GM21786 (cell line): Measurements from ENCODE around the gene ALX4.

Source experiments
- ATAC-seq: cut with Tn5 transposase; IDR thresholded peaks from one replicate; pipeline ENCODE4 v1.9.1; 2021; ENCODE audit not compliant: unreplicated experiment

The ALX4 gene

GRCh38 chr11:44316659-44317240, 6.8 kb upstream of the ALX4 start:
- ATAC-seq: no peak

DNA sequence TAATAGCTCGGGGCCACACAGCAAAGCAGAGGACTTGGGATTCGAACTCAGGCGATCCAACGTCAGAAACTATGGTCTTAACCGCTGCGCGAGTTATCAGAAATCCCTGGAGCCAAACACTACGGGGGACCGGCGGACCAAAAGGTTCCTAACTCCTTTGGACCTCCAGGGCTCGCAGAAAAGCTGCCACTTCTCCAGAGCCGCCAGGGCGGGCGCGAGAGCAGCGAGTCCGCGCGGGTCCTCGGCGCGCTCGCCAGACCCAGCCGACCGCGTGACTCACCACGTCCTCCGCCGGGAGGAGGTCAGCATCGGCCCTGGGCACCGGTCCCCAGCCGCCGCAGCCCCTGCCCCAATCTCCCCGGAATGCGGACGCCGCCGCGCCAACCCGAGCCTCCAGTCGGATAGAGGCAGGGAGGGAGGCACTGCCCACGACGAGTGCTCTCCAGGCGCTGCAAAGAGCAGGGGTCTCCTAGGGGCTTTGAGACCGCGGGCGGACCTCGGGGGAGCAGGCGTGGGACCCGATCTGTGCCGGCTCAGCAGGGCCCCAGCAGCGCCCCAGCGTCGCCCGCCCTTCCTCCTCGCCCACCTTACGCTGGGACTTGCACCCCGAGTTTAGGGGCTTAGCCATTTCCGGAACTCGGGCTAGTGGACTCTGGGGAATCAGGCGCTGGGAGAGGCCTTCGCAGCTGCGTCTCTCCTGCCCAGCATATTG, 6.2 kb upstream of the ALX4 start:
- ATAC-seq: no peak

- ATAC-seq: no peak
These were observed 4.8 kb upstream of the ALX4 start for GRCh38 chr11:44314733-44315132.

DNA sequence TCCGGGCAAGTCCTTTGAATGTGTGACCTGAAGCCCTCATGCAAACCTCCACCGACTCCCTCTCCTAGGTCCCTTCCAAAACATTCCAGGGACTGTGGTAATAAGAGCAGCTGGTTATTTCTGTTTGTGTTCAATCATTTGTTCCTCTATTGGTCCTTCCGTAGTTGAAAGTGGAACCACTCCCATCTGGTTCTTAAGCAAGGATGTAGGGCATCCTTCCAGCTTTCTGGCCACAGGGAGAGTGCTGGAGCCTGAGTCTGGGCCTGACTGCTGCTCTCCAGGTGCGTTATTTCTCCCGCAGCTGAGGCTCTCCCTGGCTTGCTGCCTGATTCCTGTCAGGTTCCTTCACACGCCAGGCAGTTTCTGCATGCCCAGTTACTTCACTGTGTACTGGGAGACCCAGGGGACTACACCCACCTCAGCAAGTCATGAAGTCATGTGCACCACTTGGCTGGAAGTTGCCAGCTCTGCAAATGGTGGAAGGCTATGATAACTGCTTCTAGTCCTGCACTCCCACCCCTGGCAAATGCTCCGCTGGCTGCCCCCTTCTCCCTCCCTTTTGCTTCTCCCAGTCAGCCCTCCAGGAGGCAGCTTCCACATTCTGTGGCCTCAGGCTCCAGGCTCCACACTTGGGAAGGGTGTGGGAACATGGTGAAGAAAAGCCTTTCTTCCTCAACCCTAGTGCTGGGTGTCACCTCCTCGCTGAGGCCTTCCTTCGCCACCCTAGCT, 4.0 kb upstream of the ALX4 start:
- ATAC-seq: no peak

DNA sequence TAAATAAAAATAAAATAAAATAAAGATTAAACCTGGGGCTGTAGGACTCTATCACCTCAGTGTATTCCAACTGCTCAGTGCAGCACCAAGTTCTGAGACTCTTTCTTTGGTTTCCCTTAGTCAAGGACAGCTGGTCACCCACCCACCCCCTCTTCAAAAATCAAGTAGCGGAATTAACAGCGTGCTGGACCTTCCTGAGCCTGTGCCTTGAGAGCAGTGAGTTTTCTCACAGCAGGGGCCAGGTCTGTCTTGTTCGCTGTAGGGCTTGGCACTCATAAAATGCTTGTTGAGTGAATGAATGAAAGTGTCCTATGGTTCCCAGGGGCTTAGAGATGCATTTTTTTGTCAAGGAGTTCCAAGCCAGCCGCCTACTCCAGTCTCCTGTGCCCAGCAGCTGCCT, 2.9 kb upstream of the ALX4 start:
- ATAC-seq: no peak

DNA sequence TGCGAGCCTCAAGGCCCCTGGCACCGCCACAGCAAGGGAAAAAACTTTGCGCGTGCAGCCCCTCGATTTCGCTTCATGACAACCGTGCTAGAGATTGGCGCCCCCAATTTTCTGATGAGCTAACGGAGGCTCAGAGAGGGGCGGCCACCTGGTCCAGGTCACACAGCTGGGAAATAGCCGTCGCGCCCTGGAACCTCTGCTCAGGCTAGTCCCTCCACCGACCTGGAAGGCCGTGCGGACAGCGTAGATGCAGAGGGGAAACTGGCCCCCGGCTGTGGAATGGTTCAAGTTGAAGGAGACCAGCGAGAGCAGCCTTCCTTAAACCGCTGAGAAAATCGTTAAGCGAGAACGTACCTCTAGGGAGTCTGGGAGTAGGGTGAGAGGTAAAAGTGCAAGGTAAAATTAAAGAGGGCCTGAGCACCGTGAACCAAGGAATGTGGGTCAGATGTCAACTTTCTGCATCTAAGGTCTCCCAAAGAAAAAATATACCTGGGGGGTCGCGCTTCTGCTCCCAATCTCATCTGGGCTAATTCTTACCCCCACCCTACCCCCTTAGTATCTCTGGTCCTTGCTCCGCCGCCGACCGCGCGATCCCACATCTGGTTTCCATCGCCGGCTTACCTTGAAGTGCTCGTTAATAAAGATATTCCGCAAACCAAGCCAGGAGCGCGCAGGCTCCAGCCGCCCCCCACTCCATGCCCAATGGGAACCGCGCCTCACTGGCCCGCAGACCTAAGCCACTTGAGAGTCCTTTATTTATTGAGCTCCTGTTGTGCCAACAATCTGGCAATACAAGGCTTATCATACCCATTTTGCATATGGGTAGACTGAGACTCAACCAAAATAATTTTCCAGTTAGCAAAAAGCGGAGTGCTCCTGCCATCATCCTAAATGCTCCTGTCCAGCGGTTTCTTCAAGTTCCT, 1.7 kb upstream of the ALX4 start:
- ATAC-seq: no peak

DNA sequence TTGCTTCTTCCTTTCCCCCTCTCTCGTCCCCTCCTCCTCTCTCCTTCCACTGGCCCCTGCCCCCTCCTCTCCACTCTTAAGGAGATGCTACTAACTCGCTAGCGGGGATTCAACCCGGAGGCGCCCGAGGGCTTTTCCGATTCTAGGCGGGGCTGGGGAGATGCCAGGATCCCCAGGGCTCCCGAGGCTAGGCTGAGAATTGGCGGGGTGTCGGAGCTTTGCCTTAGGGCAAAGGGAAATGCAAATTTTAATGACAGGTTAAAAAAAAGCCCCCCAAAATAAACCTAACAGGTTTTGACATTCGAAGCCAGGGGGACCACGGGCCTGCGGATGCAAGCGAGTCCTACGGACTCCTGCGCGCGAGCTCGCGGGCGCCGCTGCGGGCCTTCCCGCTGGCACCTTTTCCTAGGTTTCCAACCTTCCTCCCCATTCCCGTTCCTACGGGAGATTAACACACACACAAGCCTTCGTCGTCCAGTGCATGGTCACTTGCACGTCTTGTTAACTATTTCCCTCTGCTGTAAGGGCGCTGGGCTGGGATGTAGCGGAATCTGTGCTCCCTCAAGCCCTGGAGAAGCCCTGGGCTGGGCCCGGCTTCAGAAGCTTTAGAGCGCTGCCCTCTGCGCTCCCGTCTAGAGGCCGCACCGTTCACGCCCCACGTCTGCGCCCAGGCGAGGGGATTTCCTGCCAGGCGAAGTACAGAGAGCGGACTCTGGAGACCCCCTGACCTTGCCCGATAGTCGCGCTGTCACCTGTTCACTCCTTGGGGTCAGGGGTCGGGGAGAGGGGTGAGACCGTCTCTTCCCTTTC, 729 bp upstream of the ALX4 start:
- ATAC-seq: no peak

DNA sequence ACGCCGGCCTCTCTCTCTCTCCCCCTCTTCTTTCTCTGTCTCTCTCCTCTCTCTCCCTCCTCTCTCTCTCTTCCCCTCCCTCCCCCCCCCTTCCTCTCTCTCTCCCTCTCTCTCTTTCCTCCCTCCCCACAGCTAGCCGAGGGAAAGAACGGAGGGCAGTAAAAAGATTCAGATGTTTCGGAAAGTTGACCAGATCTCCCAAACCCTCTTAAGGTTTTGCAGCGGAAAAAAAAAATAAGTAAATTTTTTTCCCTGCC, 195 bp upstream of the ALX4 start:
- no peak for ATAC-seq

DNA sequence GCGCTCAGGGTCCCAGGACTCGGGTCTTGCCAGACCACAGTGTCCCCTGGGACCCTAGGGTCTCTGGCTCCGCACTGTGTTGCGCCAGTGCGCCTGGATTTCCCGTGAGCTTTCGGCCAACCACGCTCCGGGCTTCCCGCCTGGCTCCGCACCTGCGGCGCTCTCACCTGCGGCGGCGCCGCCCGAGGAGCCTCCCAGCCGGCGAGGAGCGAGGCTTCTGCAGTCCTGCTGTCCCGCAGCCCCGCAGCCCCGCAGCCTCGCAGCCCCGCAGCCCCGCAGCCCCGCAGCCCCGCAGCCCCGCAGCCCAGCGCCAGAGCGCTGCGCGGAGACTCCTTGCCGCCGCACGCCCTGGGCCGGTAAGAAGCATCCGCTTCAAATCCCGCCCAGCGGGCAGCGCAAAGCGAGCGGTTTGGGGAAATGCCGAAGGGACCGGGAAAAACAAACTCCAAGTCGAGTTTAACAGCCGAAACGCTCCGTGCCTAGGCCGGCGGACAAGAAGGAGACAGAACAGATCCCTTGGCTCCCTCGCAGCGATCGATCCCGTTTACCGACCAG, 939 bp downstream of the ALX4 start:
- no peak for ATAC-seq

DNA sequence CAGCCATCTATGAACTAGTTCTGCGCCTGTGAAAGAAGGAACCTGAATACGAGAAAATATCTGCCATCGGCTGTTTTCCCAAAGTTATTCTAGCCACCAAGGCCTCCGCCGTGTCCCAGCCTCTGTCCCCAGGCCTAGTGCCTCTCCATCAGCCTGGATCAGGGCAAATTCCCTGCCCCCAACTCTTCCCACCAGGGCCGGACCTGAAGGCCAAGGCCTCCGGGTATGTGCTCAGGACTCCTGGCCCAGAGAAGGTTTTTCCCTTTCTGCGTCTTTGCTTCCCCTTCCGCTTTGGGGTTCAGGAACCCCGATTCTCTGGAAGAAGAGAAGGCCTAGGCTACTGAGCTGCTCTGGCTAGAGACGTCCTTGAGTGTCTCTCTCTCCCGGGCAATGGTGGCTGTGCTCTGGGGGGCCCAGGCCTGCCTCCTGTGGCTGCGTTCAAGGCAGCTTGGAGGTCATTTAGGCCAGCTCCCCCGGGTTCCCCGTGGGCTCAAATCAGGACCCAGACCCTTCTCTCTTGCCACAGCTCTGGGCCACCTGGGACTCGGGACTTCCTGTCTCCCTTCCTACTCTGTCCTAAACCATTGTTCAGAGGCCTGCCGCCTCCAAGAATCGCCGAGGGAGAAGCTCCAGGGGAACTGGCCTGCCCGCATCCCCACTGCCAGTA, 1.6 kb downstream of the ALX4 start:
- no peak for ATAC-seq

GRCh38 chr11:44307340-44308099, 2.4 kb downstream of the ALX4 start:
- ATAC-seq: no peak

GRCh38 chr11:44306918-44307244, 3.1 kb downstream of the ALX4 start:
- no peak for ATAC-seq

- ATAC-seq: no peak
These were observed 3.7 kb downstream of the ALX4 start for GRCh38 chr11:44306052-44306917.

DNA sequence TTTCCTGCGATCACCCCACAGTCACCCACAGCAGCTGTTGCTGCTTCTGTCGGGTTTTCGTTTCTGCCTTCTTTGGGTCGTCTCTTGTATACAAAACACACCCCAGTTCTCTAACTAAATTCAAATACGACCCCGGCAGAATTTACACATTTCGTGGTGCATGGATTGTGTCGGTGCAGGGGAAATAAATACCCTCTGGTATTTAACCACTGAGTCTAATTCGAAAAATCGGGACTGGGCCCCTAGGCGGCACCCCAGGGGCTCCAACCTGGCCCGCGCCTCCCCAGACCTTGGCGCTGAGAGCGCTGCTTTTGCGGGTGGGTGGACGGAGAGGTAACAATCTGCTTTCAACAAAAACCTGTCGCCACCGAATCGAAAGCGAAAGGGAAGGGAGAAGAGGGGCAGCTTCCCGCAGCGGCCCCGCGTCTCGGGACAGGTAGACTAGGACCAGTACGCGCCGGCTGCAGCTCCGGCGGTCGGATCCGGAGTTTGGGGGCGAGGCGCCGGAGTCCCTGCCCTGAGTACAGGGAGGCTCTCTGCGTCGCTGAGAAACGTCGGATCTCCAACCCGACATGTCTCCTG, 4.4 kb downstream of the ALX4 start:
- ATAC-seq: no peak

DNA sequence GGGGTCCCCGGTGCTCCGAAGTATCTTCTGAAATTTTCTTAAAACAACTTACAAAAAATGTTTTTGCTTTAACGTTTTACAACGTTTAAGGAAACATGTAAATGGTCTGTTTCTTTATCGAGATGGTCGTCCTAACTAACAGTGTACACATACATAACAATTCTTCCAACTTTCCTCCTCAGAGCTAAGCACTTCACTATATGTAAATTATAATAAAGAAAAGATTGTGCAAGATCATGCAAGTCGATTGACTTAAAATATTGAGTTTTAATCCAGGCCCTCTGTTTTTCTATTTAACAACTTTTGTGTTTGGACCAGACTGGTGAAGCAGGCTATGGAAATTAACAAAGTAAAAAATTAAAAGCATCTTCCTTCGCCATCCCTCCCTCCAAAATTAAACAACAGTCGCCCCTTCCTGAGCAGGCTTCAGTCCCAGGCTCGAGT, 4.9 kb downstream of the ALX4 start:
- no peak for ATAC-seq

DNA sequence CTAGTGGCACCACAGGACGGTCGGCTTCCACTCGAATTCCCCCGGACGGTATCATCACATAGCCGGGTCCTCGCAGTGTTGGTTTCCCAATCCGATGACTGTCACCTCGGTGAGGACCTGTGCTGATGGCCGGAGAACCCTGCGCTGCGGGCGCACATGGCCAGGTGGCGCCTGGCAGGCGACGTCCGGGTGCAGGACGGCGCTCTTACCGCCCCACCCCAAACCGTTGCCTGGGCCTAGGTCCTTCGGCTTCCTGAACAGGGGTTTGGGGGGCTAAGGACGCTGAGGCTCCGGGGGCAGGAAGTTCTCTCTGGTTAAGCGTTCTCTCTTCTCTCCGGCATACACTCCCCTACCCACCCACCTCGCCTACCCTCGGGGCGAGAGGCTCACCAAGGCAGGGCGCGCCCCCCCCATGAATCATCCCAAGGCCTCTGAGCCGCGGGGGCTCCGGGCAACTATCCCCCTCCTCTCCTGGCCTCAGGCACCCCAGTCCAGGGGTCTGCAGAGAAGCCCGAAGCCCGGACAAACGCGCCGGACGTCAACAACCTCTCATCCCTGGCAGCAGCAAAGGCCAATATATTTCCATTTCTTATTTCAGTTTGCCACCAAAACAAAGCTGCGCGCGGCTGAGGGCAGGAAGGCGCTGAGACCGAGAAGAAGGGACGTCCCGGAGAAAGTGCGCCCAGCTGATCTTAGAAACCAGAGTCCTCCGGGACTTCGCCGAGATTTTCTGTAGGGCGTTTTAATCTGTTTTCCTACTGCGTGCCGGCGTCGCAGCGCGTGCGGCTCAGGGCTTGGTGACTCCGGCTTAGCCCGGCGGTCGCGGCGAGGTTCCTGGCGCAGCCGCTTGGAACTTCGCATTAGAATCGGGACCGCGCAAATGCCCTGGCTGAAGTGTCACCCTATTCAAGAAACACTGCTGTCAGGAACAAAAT, 5.6 kb downstream of the ALX4 start:
- ATAC-seq: no peak

DNA sequence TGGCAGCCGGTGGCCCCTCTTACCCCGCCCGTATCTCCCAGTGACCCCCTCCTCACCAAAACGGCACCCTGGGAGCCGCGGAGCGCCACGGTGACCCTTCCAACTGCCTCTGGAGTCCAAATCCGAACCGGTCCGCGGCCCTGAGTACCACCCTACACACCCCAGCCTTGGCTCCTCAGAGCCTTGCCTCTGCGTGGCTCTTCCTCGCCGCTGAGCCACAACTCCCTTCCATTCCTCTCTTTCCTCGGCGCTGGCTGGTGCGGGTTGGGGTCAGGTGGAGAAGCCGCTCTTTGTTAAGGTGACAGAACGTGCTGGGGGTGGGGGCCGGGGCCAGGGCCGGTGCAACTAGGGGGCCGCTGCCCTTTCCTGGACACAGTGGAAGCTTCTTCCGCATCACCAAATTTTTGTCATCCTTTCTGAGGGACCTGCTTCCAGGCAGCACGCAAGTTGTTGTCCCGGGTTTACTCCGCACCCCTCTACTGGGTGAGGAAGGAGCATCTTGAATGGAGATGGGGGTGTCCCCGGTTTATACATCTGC, 6.5 kb downstream of the ALX4 start:
- no peak for ATAC-seq
